GM20000 (cell line): ENCODE data around the gene MT1G.

Experiments used
- DNase-seq: peaks from one replicate; pipeline ENCODE4 v3.0.0; 2012; ENCODE audit warnings: low spot score
- TF ChIP-seq, protein P1 (sequence below): IDR thresholded peaks from 2 replicates; pipeline ENCODE4 v1.5.1; 2012; ENCODE audit warnings: mild to moderate bottlenecking, control low read depth; ENCODE audit errors: extremely low read depth, missing control alignments

Gene MT1G

DNA sequence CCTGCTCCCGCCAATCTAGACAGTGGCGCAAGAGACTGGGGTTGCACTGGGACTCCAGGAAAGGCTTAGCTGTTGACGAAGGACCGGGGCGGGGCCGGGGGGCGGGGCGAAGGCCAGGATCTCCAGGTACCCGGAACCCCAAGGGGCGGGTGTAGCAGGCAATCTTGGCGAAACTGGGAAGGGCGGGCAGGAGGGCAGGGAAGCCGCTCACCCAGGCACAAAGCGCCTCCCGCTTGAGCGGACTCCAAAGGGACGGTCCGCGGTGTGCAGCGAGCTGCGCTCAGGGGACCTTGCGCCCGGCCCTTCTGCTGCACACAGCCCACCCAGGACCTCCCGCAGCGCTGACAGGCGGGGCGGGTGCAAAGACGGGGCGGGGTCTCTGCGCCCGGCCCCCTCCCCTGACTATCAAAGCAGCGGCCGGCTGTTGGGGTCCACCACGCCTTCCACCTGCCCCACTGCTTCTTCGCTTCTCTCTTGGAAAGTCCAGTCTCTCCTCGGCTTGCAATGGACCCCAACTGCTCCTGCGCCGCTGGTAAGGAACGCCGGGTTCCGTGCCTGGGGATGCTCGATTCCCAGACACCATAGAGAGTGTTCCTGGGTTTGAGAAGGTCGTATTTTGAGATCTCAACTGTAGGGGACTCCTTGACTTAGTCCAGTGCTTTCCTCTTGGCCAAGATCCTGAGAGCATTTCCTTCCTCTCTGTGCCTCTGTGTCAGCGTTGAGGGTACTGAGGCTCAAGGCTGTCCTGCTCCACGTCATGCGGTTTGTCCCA lies 10.1 kb downstream of the MT1G start, which contains the start of gene MT1F:
Gene MT1F (plus strand): TSS at position 405 of the 772 bp plus-strand sequence. CDS start 100 bp downstream, at position 505.
- TF ChIP-seq, protein P1, sequence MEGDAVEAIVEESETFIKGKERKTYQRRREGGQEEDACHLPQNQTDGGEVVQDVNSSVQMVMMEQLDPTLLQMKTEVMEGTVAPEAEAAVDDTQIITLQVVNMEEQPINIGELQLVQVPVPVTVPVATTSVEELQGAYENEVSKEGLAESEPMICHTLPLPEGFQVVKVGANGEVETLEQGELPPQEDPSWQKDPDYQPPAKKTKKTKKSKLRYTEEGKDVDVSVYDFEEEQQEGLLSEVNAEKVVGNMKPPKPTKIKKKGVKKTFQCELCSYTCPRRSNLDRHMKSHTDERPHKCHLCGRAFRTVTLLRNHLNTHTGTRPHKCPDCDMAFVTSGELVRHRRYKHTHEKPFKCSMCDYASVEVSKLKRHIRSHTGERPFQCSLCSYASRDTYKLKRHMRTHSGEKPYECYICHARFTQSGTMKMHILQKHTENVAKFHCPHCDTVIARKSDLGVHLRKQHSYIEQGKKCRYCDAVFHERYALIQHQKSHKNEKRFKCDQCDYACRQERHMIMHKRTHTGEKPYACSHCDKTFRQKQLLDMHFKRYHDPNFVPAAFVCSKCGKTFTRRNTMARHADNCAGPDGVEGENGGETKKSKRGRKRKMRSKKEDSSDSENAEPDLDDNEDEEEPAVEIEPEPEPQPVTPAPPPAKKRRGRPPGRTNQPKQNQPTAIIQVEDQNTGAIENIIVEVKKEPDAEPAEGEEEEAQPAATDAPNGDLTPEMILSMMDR, result no peak
- DNase-seq, result no peak

DNA sequence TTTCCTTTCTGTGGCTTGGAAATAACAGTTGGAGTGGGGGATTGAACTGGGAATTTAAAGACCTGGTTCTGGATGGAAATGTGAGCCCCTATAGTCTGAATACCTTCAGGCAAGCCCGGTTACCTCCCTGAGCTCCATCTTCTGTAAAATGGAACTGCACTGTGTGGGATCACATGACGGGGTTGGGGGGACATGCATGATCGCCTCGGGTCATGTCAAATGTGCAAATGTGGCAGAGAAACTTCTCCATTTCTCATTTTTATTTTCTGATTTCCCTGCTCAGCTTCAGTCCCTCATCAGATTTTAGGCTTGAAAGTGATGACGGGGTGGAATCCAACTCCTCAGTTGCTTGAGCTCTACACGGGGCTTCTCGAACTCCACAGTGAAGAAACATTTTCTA lies 14.6 kb downstream of the MT1G start:
- DNase-seq, result no peak
- TF ChIP-seq, protein P1, result no peak

DNA sequence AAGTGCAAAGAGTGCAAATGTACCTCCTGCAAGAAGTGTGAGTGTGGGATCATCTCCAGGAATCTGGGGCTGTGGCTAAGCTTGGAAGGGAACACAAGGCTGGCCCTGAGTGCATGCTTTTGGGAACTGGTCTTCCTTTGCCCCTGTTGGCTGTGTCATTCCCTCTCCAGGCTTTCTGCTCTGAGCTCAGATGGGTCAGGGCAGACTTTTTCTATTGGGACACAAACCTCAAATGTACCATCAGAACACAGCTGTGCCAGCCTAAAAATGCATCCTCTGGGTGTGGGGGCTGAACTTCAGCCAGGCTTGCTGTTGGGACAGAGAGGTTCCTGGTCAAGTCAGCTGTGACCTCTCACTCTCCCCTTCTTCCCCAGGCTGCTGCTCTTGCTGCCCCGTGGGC lies 15.3 kb downstream of the MT1G start:
- TF ChIP-seq, protein P1, result no peak
- DNase-seq, result no peak

DNA sequence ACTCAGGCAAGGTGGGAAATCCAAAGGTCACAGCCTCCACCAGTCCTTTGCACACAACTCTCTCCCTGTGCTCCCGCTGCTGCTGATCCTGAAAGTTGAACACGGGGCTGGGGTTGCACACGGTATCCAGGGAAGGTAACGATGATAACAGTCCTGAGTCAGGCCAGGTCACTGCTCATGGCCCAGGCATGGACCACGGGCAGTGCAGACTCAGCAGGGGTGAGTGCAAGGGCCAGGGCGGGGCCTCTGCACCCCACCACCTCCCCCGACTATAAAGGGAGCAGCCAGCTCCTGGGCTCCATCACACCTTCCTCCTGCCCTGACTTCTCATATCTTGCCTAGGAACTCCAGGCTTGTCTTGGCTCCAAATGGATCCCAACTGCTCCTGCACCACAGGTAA lies 16.3 kb downstream of the MT1G start, which contains the start of gene MT1B:
Gene MT1B (plus strand): TSS at position 301 of the 400 bp plus-strand sequence. CDS start 68 bp downstream, at position 369.
- TF ChIP-seq, protein P1, result no peak
- no peak for DNase-seq

DNA sequence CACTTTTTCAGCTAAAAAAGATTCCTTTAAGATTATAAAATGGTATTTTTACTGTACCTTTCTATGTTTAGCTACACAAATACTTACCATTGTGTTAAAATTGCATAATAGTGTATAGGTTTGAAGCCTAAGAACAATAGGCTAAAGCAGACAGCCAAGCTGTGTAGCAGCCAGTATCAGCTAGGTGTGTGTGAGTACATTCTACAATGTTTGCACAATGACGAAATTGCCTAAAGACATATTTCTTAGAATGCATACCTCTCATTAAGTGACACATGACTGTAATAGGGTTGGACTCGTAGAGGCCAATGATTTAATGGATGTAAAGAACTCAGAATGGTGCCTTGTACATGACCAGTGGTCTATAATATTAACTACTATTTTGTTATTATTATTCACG lies 18.0 kb downstream of the MT1G start:
- TF ChIP-seq, protein P1, result no peak
- DNase-seq, result no peak

DNA sequence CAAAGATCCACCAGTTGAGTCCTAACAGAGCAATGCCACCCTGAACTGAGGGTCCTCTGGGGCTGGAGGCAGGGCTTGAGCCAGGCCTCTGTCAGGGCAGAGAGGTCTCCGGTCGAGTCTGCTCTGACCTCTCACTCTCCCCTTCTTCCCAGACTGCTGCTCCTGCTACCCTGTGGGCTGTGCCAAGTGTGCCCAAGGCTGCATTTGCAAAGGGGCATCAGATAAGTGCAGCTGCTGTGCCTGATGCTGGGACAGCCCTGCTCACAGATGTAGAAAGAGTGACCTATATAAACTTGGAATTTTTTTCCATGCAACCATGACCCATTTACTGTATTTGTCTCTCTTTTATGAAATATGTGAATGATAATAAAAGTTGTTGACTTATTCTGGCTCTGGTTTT lies 18.6 kb downstream of the MT1G start:
- no peak for DNase-seq
- TF ChIP-seq, protein P1, result no peak

DNA sequence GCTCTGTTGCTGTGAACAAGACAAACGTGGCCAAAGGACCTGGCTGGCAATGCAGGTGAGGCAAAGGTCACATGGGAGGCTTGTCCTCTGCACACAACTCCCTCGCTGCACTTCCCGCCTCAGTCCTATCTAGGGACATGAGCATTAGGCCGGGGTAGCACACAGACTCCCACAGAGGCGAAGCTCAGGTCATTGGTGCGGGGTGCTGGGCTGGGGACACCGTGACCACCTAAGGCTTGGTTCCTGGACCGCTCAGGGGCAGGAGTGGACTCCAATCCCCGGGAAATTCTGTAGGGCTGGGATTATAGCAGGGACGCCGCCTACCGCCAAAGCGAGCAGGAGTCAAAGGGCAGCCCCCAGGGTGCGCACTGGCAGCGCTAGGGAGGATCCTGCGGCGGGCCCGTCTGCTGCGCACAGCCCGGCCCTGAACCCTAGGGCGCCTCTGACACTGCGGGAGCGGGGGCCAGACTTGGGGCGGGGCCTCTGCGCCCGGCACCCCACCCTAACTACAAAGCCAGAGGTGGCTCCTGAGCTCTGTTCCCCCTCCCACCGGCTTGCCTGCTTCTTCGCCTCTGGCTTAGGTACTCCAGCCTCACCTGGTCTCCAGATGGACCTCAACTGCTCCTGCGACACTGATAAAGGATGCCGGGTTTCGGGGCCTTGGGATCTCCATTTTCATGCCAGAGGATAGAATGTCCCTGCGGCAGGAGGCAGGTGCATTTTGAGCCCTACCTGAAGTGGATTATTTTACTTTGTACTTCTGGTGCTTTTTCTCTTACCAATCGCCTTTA lies 20.0 kb downstream of the MT1G start:
- no peak for DNase-seq
- TF ChIP-seq, protein P1, result no peak
